Heart right ventricle (tissue), 16 donors: Measurements from ENCODE around the gene CDK4. TPM values are rescaled to one million over a fixed set of nuclear protein-coding genes. Genes with fewer than 3 reads are reported as not detected.

Experiments used
- ATAC-seq, 8 donors: fragments of 200-7000 bp; cut with Tn5 transposase; one replicate each; pipeline ENCODE4 v1.9.1; 2020; ENCODE audit warnings: mild to moderate bottlenecking in 8 of 8, moderate library complexity in 8 of 8, moderate number of reproducible peaks in 1 of 8
- DNase-seq, 2 donors: peaks; one replicate each; pipeline ENCODE4 v3.0.0-alpha.2; 2020
- H3K27ac ChIP-seq, 10 donors: fragments of 200-600 bp; sonication (generic) in 2 of 10; one replicate each; pipeline versions ENCODE4 v1.5.0 to v1.8.0; 2020 to 2022; ENCODE audit warnings: mild to moderate bottlenecking in 3 of 10
- H3K27me3 ChIP-seq, 7 donors: fragments of 200-600 bp; one replicate each; pipeline ENCODE4 v1.8.0; 2021 to 2022; ENCODE audit warnings: mild to moderate bottlenecking in 2 of 7
- H3K36me3 ChIP-seq, 9 donors: fragments of 200-600 bp; sonication (generic) in 1 of 9; one replicate each; pipeline versions ENCODE4 v1.5.0 to v1.8.0; 2020 to 2022; ENCODE audit warnings: mild to moderate bottlenecking in 2 of 9
- H3K4me1 ChIP-seq, 9 donors: fragments of 200-600 bp; sonication (generic) in 1 of 9; one replicate each; pipeline versions ENCODE4 v1.5.0 to v1.8.0; 2020 to 2022; ENCODE audit warnings: mild to moderate bottlenecking in 4 of 9
- H3K4me3 ChIP-seq, 10 donors: fragments of 200-600 bp; sonication (generic) in 2 of 10; one replicate each; pipeline versions ENCODE4 v1.5.0 to v1.8.0; 2020 to 2022; ENCODE audit warnings: mild to moderate bottlenecking in 7 of 10, moderate library complexity in 2 of 10
- H3K9me3 ChIP-seq, 11 donors: fragments of 200-600 bp in 10 of 11; sonication (generic) in 2 of 11; one replicate each; pipeline versions ENCODE4 v1.5.0 to v1.8.0; 2013 to 2022; ENCODE audit warnings: mild to moderate bottlenecking in 2 of 11, control low read depth in 1 of 11, moderate library complexity in 1 of 11
- CTCF ChIP-seq, 9 donors: fragments of 200-600 bp; sonication (generic) in 2 of 9; IDR thresholded peaks; one replicate each; pipeline versions ENCODE4 v1.5.0 to v1.8.0; 2021 to 2022; ENCODE audit warnings: antibody characterized with exemption in 9 of 9, mild to moderate bottlenecking in 5 of 9, moderate library complexity in 1 of 9
- WGBS, 2 donors: extraction: QIAGEN DNeasy Blood & Tissue Kit; methylation state at CpG; one replicate each; pipeline ENCODE4 v1.1.7; 2013; ENCODE audit warnings: inconsistent platforms in 1 of 2; 5-methylcytosine and 5-hydroxymethylcytosine counted together
- intact Hi-C, 10 donors: fragments of 100-400 bp; cut with DNase I; formaldehyde crosslinking; loops; one replicate each; pipeline versions ENCODE4 v1.11.1 to v1.14.2; 2022
- polyA plus RNA-seq, 2 donors: library from polyadenylated mRNA; stranded (reverse); fragments of 200-250 nt; gene quantifications; one replicate each; pipeline ENCODE4 v1.2.3, GENCODE V29; 2013
- total RNA-seq, 10 donors: library from RNA; stranded (reverse); fragmentation: NEBNext Ultra II Directional in 3 of 10; extraction: Animal tissue kit (Norgen Biotek cat#: 25700) in 3 of 10; gene quantifications; one replicate each; pipeline versions ENCODE4 v1.2.1 to v1.2.4, GENCODE V29; 2021 to 2023
- donor health status: Arrhythmogenic right ventricular cardiomyopathy.
- donor health status: ischemic (EF 13 %, LVEDD 7.1; RV severe dilation, severe dysfunction).
- donor health status: healthy with polysubstance abuse.
- donor health status: DM: no; HTN: yes; CAD: no.
- donor health status: DM: no; HTN: no; CAD: no.
- donor health status: ischemic (EF 25% LVEDD 6.9; RV normal size, moderate dysfunction).
- donor health status: ischemic (EF 25% LVEDD 5.7; RV mildly dilated, moderate dysfunction).
- donor health status: healthy.
- donor health status: DM: yes; HTN: yes; CAD: no.
- donor health status: Ischemic cardiomyopathy.
- donor health status: ischemic (EF 35%, LVEDD 5.7; RV mildly dilated, moderate dysfunction).
- donor health status: nonischemic (EF 11% LVEDD 7.7; RV severe dilation, severe dysfunction).
- donor health status: DM: yes; HTN: yes; CAD: no.
- donor health status: PGD.
- donor health status: ischemic (EF 29% LVEDD 5.4; RV normal size, mild dysfunction).
- donor health status: nonischemic (EF 23%, LVEDD 6.1; RV moderate dilation, normal function).

Gene CDK4
- total and polyA plus RNA-seq, 12 donors: 21.7 to 74.0 (median 52.0) TPM

- H3K9me3 ChIP-seq: no peaks in the 10 kb centered on the region
- peaks cover 0 to 24% (median 14%) of the 10 kb centered on the region in 9 donors for H3K4me1 ChIP-seq
- intact Hi-C loops: no loop called here
- 49 to 53% methylated on average over 21 of the region's 21 CpGs for WGBS, 2 donors
- peaks cover 0 to 65% (median 0%) of the 10 kb centered on the region in 9 donors for H3K36me3 ChIP-seq
- H3K4me3 ChIP-seq: peak overlapping the region in 2 of 10 donors; percentile 61 to 76
- ATAC-seq: peak in 2 of 8 donors; percentile 1 to 2
- DNase-seq: no peak
- no peak for TF ChIP-seq CTCF (IDR thresholded peaks at IDR 0.05)
- H3K27ac ChIP-seq: peak overlapping the region in 2 of 10 donors; percentile 81 to 83
- peaks cover 0 to 36% (median 7%) of the 10 kb centered on the region in 7 donors for H3K27me3 ChIP-seq
Measured at GRCh38 chr12:57727758-57728395, 24.2 kb downstream of the CDK4 start.

- peak overlapping the region in 9 of 10 donors; percentile 52 to 83 (median 81) for H3K27ac ChIP-seq
- DNase-seq (peak in 1 of 2 donors; percentile 65), ATAC-seq (peak; percentile 48 to 61 (median 54))
- peaks cover 0 to 24% (median 14%) of the 10 kb centered on the region in 9 donors for H3K4me1 ChIP-seq
- peak overlapping the region in 9 of 10 donors; percentile 56 to 76 (median 64) for H3K4me3 ChIP-seq
- H3K27me3 ChIP-seq: peaks cover 0 to 31% (median 3%) of the 10 kb centered on the region in 7 donors
- 18 to 25% methylated on average over 76 of the region's 76 CpGs for WGBS, 2 donors
- no peaks in the 10 kb centered on the region for H3K9me3 ChIP-seq
- H3K36me3 ChIP-seq: peaks cover 0 to 59% (median 0%) of the 10 kb centered on the region in 9 donors
- intact Hi-C loops: no loop called here
- TF ChIP-seq CTCF (IDR thresholded peaks at IDR 0.05): peak in 7 of 9 donors; percentile 25 to 61 (median 39)
Measured at GRCh38 chr12:57726884-57727757, 25.0 kb downstream of the CDK4 start.

- H3K27ac ChIP-seq: peak overlapping the region; percentile 14 to 83 (median 80)
- peak; percentile 80 to 81 for DNase-seq
- 7 to 9% methylated on average over 66 to 79 of the region's 79 CpGs for WGBS, 2 donors
Measured at GRCh38 chr12:57726151-57726883, 25.8 kb downstream of the CDK4 start.

More at GRCh38 chr12:57726151-57726883, 25.8 kb downstream of the CDK4 start:
- Histone ChIP-seq H3K9me3 (no peaks in the 10 kb centered on the region), H3K4me3 (peak overlapping the region; percentile 13 to 76 (median 64)), H3K36me3 (peaks cover 0 to 59% (median under 1%) of the 10 kb centered on the region in 9 donors), H3K27me3 (peaks cover 0 to 25% (median 0%) of the 10 kb centered on the region in 7 donors), H3K4me1 (peaks cover 0 to 24% (median 14%) of the 10 kb centered on the region in 9 donors)
- intact Hi-C loops: no loop called here
- TF ChIP-seq CTCF (IDR thresholded peaks at IDR 0.05): peak; percentile 56 to 82 (median 75)
- peak; percentile 70 to 84 (median 81) for ATAC-seq
